Smooth muscle cell (in vitro differentiated cells): ENCODE data around the gene FCRL4. TPM values are rescaled to one million over a fixed set of nuclear protein-coding genes. Genes with fewer than 3 reads are reported as not detected.

Experiments
- DNase-seq: peaks from one replicate; lab custom pipeline; 2025; ENCODE audit not compliant: unreplicated experiment; lab: John Stamatoyannopoulos, UW
- H2AFZ ChIP-seq: fragments of 200-600 bp; sonication (generic); 2 replicates; pipeline ENCODE4 v1.6.0; 2016; ENCODE audit warnings: antibody characterized with exemption, low read depth, mild to moderate bottlenecking
- H3F3A ChIP-seq: fragments of 200-600 bp; sonication (generic); 2 replicates; pipeline ENCODE4 v1.6.0; 2017; ENCODE audit warnings: antibody characterized with exemption, low read depth
- H3K27ac ChIP-seq: fragments of 200-600 bp; sonication (generic); 2 replicates; pipeline ENCODE4 v1.5.1; 2016; ENCODE audit warnings: low read depth, mild to moderate bottlenecking
- H3K27me3 ChIP-seq: fragments of 200-600 bp; sonication (generic); 2 replicates; pipeline ENCODE4 v1.6.1; 2016; ENCODE audit warnings: low read depth, mild to moderate bottlenecking
- H3K36me3 ChIP-seq: fragments of 200-600 bp; sonication (generic); 2 replicates; pipeline ENCODE4 v1.5.1; 2016; ENCODE audit warnings: low read depth
- H3K4me1 ChIP-seq: fragments of 200-600 bp; sonication (generic); 2 replicates; pipeline ENCODE4 v1.5.1; 2016; ENCODE audit warnings: low read depth
- H3K4me2 ChIP-seq: fragments of 200-600 bp; sonication (generic); 2 replicates; pipeline ENCODE4 v1.6.0; 2016; ENCODE audit warnings: mild to moderate bottlenecking
- H3K4me3 ChIP-seq: fragments of 200-600 bp; sonication (generic); 2 replicates; pipeline ENCODE4 v1.5.1; 2016; ENCODE audit warnings: mild to moderate bottlenecking
- H3K79me2 ChIP-seq: fragments of 200-600 bp; sonication (generic); 2 replicates; pipeline ENCODE4 v1.6.0; 2016; ENCODE audit warnings: low read depth, mild to moderate bottlenecking
- H3K9ac ChIP-seq: fragments of 200-600 bp; sonication (generic); 2 replicates; pipeline ENCODE4 v1.6.0; 2016; ENCODE audit warnings: low read depth
- H3K9me3 ChIP-seq: fragments of 200-600 bp; sonication (generic); replicated peaks from 2 replicates; pipeline ENCODE4 v1.5.1; 2016; ENCODE audit warnings: low read depth
- H4K20me1 ChIP-seq: fragments of 200-600 bp; sonication (generic); 2 replicates; pipeline ENCODE4 v1.6.0; 2016; ENCODE audit warnings: low read depth
- CTCF ChIP-seq: fragments of 200-600 bp; sonication (generic); IDR thresholded peaks from 2 replicates; pipeline ENCODE4 v1.5.1; 2017; ENCODE audit warnings: borderline replicate concordance, mild to moderate bottlenecking, antibody characterized with exemption; ENCODE audit not compliant: insufficient read depth, poor library complexity, severe bottlenecking
- WGBS: methylation state at CpG from one replicate; pipeline ENCODE4 v1.1.7; 2016; ENCODE audit warnings: low lambda C conversion rate; 5-methylcytosine and 5-hydroxymethylcytosine counted together
- polyA plus RNA-seq: library from polyadenylated mRNA; unstranded; fragments of >200 nt; fragmentation: Nextera tagmentation; extraction: Ambion mirVana; gene quantifications from 2 replicates; pipeline ENCODE4 v1.2.1, GENCODE V29; 2016
- total RNA-seq: library from RNA; depleted of rRNA; stranded (reverse); fragments of >200 nt; gene quantifications from 2 replicates; pipeline ENCODE4 v1.2.3, GENCODE V29; 2014

The FCRL4 gene
- total and polyA plus RNA-seq, 2 experiments from 2014 or later, result not detected

- Histone ChIP-seq H3K4me1 (no peaks in the 10 kb centered on the region), H3K79me2 (no peaks in the 10 kb centered on the region), H4K20me1 (no peaks in the 10 kb centered on the region), H3K27me3 (peaks cover 5% of the 10 kb centered on the region), H3K4me2 (no peak overlapping the region), H3K36me3 (no peaks in the 10 kb centered on the region), H3K27ac (no peak overlapping the region), H3K9me3 (no peaks in the 10 kb centered on the region), H3K4me3 (no peak overlapping the region), H3K9ac (no peak overlapping the region), H2AFZ (no peak overlapping the region), H3F3A (no peaks in the 10 kb centered on the region)
- DNase-seq, result no peak
- WGBS, result 97% methylated on average over 1 of the region's 1 CpG
- TF ChIP-seq CTCF, result no peak
These were observed 30.9 kb upstream of the FCRL4 start for GRCh38 chr1:157628773-157629172.

- H3K79me2 ChIP-seq, result no peaks in the 10 kb centered on the region
- H3K27ac ChIP-seq, result no peak overlapping the region
- no peaks in the 10 kb centered on the region for H3K4me1 ChIP-seq
- no peaks in the 10 kb centered on the region for H3K36me3 ChIP-seq
- TF ChIP-seq CTCF, result no peak
- H2AFZ ChIP-seq, result no peak overlapping the region
- H3K9ac ChIP-seq, result no peak overlapping the region
- no peak overlapping the region for H3K4me3 ChIP-seq
- peaks cover 5% of the 10 kb centered on the region for H3K27me3 ChIP-seq
- no peaks in the 10 kb centered on the region for H3F3A ChIP-seq
- no peak overlapping the region for H3K4me2 ChIP-seq
- no peaks in the 10 kb centered on the region for H3K9me3 ChIP-seq
- 27% methylated on average over 2 of the region's 2 CpGs for WGBS
- no peaks in the 10 kb centered on the region for H4K20me1 ChIP-seq
- no peak for DNase-seq
These were observed 28.2 kb upstream of the FCRL4 start for GRCh38 chr1:157626099-157626498.

GRCh38 chr1:157624471-157624870 is 26.6 kb upstream of the FCRL4 start:
- Histone ChIP-seq H3F3A (no peaks in the 10 kb centered on the region), H3K4me3 (no peak overlapping the region), H3K4me2 (no peak overlapping the region), H2AFZ (no peak overlapping the region), H3K36me3 (no peaks in the 10 kb centered on the region), H3K79me2 (no peaks in the 10 kb centered on the region), H3K4me1 (no peaks in the 10 kb centered on the region), H3K27me3 (peaks cover 5% of the 10 kb centered on the region), H3K27ac (no peak overlapping the region), H4K20me1 (no peaks in the 10 kb centered on the region), H3K9ac (no peak overlapping the region), H3K9me3 (no peaks in the 10 kb centered on the region)
- WGBS, result 74% methylated on average over 2 of the region's 2 CpGs
- TF ChIP-seq CTCF, result no peak
- no peak for DNase-seq

- Histone ChIP-seq H3K27ac (no peak overlapping the region), H3K9me3 (no peaks in the 10 kb centered on the region), H3K4me1 (no peaks in the 10 kb centered on the region), H3K4me3 (no peak overlapping the region), H3K4me2 (no peak overlapping the region), H3K9ac (no peak overlapping the region), H4K20me1 (no peaks in the 10 kb centered on the region), H3F3A (no peaks in the 10 kb centered on the region), H3K79me2 (no peaks in the 10 kb centered on the region), H3K36me3 (no peaks in the 10 kb centered on the region), H3K27me3 (peaks cover 5% of the 10 kb centered on the region), H2AFZ (no peak overlapping the region)
- WGBS, result 92% methylated on average over 5 of the region's 5 CpGs
- TF ChIP-seq CTCF, result no peak
- no peak for DNase-seq
These were observed 24.6 kb upstream of the FCRL4 start for GRCh38 chr1:157622471-157622870.
